Left ventricle myocardium inferior (tissue), 1 donor: ENCODE data around the gene TMEM243. TPM values are rescaled to one million over a fixed set of nuclear protein-coding genes. Genes with fewer than 3 reads are reported as not detected.

Experiments used
- DNase-seq: peaks from one replicate; pipeline ENCODE4 v3.0.0-alpha.2; 2020
- H3K27ac ChIP-seq: fragments of 200-600 bp; replicated peaks from 2 replicates; pipeline ENCODE4 v1.8.0; 2021
- H3K27me3 ChIP-seq: fragments of 200-600 bp; 2 replicates; pipeline ENCODE4 v1.8.0; 2021; ENCODE audit warnings: low read depth
- H3K36me3 ChIP-seq: fragments of 200-600 bp; 2 replicates; pipeline ENCODE4 v1.8.0; 2021
- H3K4me1 ChIP-seq: fragments of 200-600 bp; 2 replicates; pipeline ENCODE4 v1.8.0; 2021
- H3K4me3 ChIP-seq: fragments of 200-600 bp; 2 replicates; pipeline ENCODE4 v1.8.0; 2021; ENCODE audit warnings: mild to moderate bottlenecking, moderate library complexity
- H3K9me3 ChIP-seq: fragments of 200-600 bp; replicated peaks from 2 replicates; pipeline ENCODE4 v1.8.0; 2021
- CTCF ChIP-seq: fragments of 200-600 bp; IDR thresholded peaks from 2 replicates; pipeline ENCODE4 v1.8.0; 2021; ENCODE audit warnings: antibody characterized with exemption, mild to moderate bottlenecking, borderline replicate concordance
- intact Hi-C: fragments of 100-400 bp; cut with micrococcal nuclease; formaldehyde crosslinking; loops from one replicate; pipeline ENCODE4 v1.11.0; 2022
- total RNA-seq: library from RNA; stranded (reverse); fragmentation: NEBNext Ultra II Directional; extraction: Animal tissue kit (Norgen Biotek cat#: 25700); gene quantifications from one replicate; pipeline ENCODE4 v1.2.1, GENCODE V29; 2021
- donor health status: DM: no; HTN: yes; CAD: no; lungs with severe emphysema.

Gene TMEM243
- total RNA-seq, 1 donor from 2014 or later = 4.4 TPM

DNA sequence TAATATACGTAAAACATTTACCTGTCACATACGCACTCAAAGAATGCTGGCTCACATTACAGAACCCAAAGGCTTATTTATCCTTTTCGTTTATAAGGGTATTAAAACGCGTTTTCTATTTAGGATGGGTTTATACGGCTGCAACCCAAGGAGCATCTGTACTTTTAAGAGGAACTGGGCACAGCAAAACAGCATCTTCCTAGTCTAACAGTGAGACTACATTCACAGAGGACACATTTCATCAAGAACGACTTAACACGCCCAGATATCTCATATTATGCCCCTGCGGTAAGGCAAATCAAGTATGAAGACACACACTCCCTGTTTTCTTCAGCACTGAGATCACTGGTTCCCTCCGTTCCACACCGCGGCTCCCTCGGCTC is 67.8 kb downstream of the TMEM243 start:
- DNase-seq = no peak
- H3K9me3 ChIP-seq = no peaks in the 10 kb centered on the region
- no peaks in the 10 kb centered on the region for H3K27me3 ChIP-seq
- no peaks in the 10 kb centered on the region for H3K36me3 ChIP-seq
- no peak for TF ChIP-seq CTCF
- H3K4me3 ChIP-seq = peak overlapping the region; percentile 81
- H3K4me1 ChIP-seq = peaks cover 62% of the 10 kb centered on the region
- peak overlapping the region; percentile 98 for H3K27ac ChIP-seq
- intact Hi-C loops = no loop called here

- no peak for TF ChIP-seq CTCF
- Histone ChIP-seq H3K36me3 (no peaks in the 10 kb centered on the region), H3K4me3 (peak overlapping the region; percentile 81), H3K27me3 (no peaks in the 10 kb centered on the region), H3K4me1 (peaks cover 56% of the 10 kb centered on the region), H3K9me3 (no peaks in the 10 kb centered on the region), H3K27ac (peak overlapping the region; percentile 98)
- no peak for DNase-seq
- intact Hi-C loops = no loop called here
Observed at GRCh38 chr7:87151002-87151728, 68.4 kb downstream of the TMEM243 start.

DNA sequence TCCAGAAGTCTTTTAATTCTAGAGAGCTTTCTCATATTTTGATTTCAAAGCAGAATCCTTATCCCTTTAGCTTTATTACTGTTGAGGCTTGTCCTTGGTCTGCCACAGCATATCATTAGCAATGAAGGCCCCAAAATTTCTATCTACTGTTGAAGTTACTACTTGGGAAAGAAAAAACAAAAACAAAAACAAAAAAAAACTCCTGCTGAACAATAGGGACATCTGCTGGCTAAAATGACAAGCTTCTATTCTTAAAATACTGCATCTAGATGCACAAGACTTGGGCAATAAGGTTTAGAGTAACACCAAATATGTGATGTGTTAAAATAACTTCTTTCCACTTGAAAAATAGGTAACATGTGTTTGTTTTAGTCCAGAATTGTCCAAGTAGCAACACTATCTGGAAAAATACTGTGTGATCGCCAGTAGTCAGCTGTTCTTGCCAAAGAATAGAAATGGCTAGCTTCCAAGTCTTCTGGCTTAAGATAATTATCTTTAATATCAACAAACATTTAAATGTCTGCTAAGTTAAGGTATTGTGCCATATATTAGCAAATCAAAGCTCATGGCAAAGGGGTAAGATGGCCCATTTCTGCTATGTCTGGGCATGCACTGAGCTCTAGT is 71.1 kb downstream of the TMEM243 start:
- Histone ChIP-seq H3K4me1 (peaks cover 29% of the 10 kb centered on the region), H3K27ac (no peak overlapping the region), H3K36me3 (no peaks in the 10 kb centered on the region), H3K9me3 (no peaks in the 10 kb centered on the region), H3K4me3 (no peak overlapping the region), H3K27me3 (no peaks in the 10 kb centered on the region)
- no peak for DNase-seq
- peak; percentile 75 for TF ChIP-seq CTCF
- intact Hi-C loops = loop anchor here (5.0 kb wide), 1 partner anchor 211 kb away; no protein-coding TSS in a partner anchor

DNA sequence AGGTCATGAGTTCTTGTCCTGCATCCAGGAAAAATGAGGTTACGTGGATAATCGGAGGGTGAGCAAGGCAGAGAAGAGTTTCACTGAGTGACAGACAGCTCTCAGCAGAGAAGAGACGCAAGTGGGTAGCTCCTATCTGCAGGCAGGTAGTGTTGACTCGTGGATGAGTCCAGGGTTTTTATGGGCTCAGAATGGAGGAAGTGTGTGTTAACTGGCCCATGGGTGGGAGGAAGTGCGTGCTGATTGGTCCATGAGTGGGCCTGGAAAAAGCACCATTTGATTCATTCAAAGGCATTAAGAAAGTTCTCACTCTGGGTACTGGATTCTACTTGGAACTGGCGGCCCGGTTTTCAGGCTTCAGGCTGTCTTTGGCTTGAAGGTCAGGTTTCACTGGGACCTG is 72.0 kb downstream of the TMEM243 start:
- no peak overlapping the region for H3K4me3 ChIP-seq
- intact Hi-C loops = loop anchor here (5.0 kb wide), 1 partner anchor 210 kb away; no protein-coding TSS in a partner anchor
- no peaks in the 10 kb centered on the region for H3K36me3 ChIP-seq
- no peak for TF ChIP-seq CTCF
- H3K27ac ChIP-seq = no peak overlapping the region
- DNase-seq = no peak
- no peaks in the 10 kb centered on the region for H3K27me3 ChIP-seq
- H3K4me1 ChIP-seq = peaks cover 20% of the 10 kb centered on the region
- no peaks in the 10 kb centered on the region for H3K9me3 ChIP-seq

GRCh38 chr7:87146740-87147386 is 72.7 kb downstream of the TMEM243 start:
- no peak for TF ChIP-seq CTCF
- DNase-seq = no peak
- no peaks in the 10 kb centered on the region for H3K9me3 ChIP-seq
- H3K4me3 ChIP-seq = no peak overlapping the region
- H3K27me3 ChIP-seq = no peaks in the 10 kb centered on the region
- no peaks in the 10 kb centered on the region for H3K36me3 ChIP-seq
- H3K4me1 ChIP-seq = peaks cover 17% of the 10 kb centered on the region
- H3K27ac ChIP-seq = no peak overlapping the region
- intact Hi-C loops = loop anchor here (5.0 kb wide), 1 partner anchor 210 kb away; no protein-coding TSS in a partner anchor

Other genes with a start within 250 kb of the TMEM243 start
- 3.9 TPM for gene ELAPOR2, start 160.1 kb downstream of the TMEM243 start, total RNA-seq
- gene DMTF1, start 67.3 kb downstream of the TMEM243 start, total RNA-seq = 19.4 TPM
- gene CROT, start 125.9 kb upstream of the TMEM243 start, total RNA-seq = 8.8 TPM